ENCODE measurements around the gene ANKEF1. TPM values are rescaled to one million over a fixed set of nuclear protein-coding genes. Genes with fewer than 3 reads are reported as not detected.
A peak's percentile ranks its signal among the peaks of the same experiment; 100 is the strongest.
"Not testable (repeated sequence)": the region's sequence is repeated elsewhere in the genome, so short reads cannot be mapped to it uniquely, and the experiment has no call there.

The ANKEF1 gene
- total RNA-seq, result 1.5 and 2.0 TPM in 2 replicates

- peak; percentile 72 for DNase-seq
Observed at GRCh38 chr20:10034717-10035571, at the start of gene ANKEF1. ANKEF1 (plus strand) TSS chr20:10034987; CDS start chr20:10038302, 3,315 bp downstream.

GRCh38 chr20:9985281-9985680, 49.5 kb upstream of the ANKEF1 start:
- DNase-seq, result no peak

GRCh38 chr20:9985773-9986172, 49.0 kb upstream of the ANKEF1 start:
- no peak for DNase-seq

- peak; percentile 17 for DNase-seq
Observed at GRCh38 chr20:9989066-9989724, 45.6 kb upstream of the ANKEF1 start.

- DNase-seq, result no peak
Observed at GRCh38 chr20:9993137-9993536, 41.6 kb upstream of the ANKEF1 start.

- no peak for DNase-seq
Observed at GRCh38 chr20:9994676-9995075, 40.1 kb upstream of the ANKEF1 start.

GRCh38 chr20:9995510-9996272, 39.1 kb upstream of the ANKEF1 start:
- no peak for DNase-seq

- no peak for DNase-seq
Observed at GRCh38 chr20:9996944-9997343, 37.8 kb upstream of the ANKEF1 start.

GRCh38 chr20:9999645-10000044, 35.1 kb upstream of the ANKEF1 start:
- DNase-seq, result no peak

- no peak for DNase-seq
Observed at GRCh38 chr20:10002866-10003265, 31.9 kb upstream of the ANKEF1 start.

GRCh38 chr20:10004900-10005299, 29.9 kb upstream of the ANKEF1 start:
- DNase-seq, result no peak

- no peak for DNase-seq
Observed at GRCh38 chr20:10005885-10006284, 28.9 kb upstream of the ANKEF1 start.

GRCh38 chr20:10006447-10007090, 28.2 kb upstream of the ANKEF1 start:
- no peak for DNase-seq

GRCh38 chr20:10007158-10007557, 27.6 kb upstream of the ANKEF1 start:
- no peak for DNase-seq

GRCh38 chr20:10007747-10008146, 27.0 kb upstream of the ANKEF1 start:
- no peak for DNase-seq

GRCh38 chr20:10012464-10012863, 22.3 kb upstream of the ANKEF1 start:
- DNase-seq, result no peak

GRCh38 chr20:10014431-10014830, 20.4 kb upstream of the ANKEF1 start:
- no peak for DNase-seq

GRCh38 chr20:10020937-10021336, 13.8 kb upstream of the ANKEF1 start:
- DNase-seq, result no peak

- DNase-seq, result no peak
Observed at GRCh38 chr20:10022625-10023024, 12.2 kb upstream of the ANKEF1 start.

GRCh38 chr20:10023911-10024310, 10.9 kb upstream of the ANKEF1 start:
- no peak for DNase-seq

- DNase-seq, result not testable (repeated sequence)
Observed at GRCh38 chr20:10031451-10032215, 3.2 kb upstream of the ANKEF1 start.

- DNase-seq, result not testable (repeated sequence)
Observed at GRCh38 chr20:10032269-10032668, 2.5 kb upstream of the ANKEF1 start.
